Fibroblast of mammary gland (primary cell): ENCODE results near the gene EIF3C.
"Not testable (repeated sequence)": the region's sequence is repeated elsewhere in the genome, so short reads cannot be mapped to it uniquely, and the experiment has no call there.

Source experiments
- DNase-seq: peaks from one replicate; pipeline ENCODE4 v3.0.0-alpha.2; 2010; ENCODE audit warnings: low read depth
- H3K4me3 ChIP-seq: 2 replicates; pipeline ENCODE4 v1.5.1; 2011; ENCODE audit warnings: low read depth, mild to moderate bottlenecking, low read length, moderate library complexity; ENCODE audit not compliant: control insufficient read depth

The EIF3C gene, protein sequence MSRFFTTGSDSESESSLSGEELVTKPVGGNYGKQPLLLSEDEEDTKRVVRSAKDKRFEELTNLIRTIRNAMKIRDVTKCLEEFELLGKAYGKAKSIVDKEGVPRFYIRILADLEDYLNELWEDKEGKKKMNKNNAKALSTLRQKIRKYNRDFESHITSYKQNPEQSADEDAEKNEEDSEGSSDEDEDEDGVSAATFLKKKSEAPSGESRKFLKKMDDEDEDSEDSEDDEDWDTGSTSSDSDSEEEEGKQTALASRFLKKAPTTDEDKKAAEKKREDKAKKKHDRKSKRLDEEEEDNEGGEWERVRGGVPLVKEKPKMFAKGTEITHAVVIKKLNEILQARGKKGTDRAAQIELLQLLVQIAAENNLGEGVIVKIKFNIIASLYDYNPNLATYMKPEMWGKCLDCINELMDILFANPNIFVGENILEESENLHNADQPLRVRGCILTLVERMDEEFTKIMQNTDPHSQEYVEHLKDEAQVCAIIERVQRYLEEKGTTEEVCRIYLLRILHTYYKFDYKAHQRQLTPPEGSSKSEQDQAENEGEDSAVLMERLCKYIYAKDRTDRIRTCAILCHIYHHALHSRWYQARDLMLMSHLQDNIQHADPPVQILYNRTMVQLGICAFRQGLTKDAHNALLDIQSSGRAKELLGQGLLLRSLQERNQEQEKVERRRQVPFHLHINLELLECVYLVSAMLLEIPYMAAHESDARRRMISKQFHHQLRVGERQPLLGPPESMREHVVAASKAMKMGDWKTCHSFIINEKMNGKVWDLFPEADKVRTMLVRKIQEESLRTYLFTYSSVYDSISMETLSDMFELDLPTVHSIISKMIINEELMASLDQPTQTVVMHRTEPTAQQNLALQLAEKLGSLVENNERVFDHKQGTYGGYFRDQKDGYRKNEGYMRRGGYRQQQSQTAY

DNA sequence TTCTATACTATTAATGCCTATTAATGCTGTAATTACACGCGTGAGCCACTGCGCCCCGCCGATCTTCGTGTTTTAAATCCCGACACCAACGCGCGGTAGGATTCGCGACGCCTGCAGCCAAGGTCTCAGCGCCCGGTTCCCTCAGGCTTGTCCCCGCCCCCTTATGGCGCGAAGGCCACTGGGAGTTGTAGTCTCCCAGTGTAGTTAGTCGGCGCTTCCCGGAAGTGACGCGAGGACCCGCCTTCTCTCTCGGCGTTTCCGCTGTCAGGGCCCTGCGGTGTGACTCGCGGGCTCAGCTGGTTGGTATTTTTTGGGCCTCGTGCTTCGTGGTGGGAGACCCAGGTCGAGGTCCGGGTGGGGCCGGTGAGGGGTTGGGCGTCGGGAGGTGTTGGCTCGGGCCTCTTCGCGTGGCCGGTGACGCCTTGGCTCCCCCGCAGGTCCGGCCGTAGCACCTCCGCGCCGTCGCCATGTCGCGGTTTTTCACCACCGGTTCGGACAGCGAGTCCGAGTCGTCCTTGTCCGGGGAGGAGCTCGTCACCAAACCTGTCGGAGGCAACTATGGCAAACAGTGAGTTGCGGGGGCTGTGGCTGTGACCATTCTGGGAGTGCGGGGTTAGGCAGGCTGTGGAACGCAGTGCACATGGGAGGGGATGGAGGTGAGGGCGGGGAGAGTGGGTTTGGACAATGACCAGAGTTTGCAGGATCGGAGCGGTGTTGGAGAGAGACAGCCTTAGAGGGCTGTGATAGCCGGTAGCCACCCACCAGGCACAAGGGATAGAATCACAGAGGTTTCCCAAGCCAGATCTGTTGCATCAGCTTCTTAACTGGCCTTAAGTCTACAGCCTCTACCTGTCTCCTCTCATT, at the start of gene EIF3C:
Gene EIF3C, plus strand, starts transcription at position 245 of the 864 bp plus-strand sequence. Its CDS starts 223 bp downstream, at position 468.
- H3K4me3 ChIP-seq = peak within 1 kb of the TSS; percentile 29
- not testable (repeated sequence) for DNase-seq

DNA sequence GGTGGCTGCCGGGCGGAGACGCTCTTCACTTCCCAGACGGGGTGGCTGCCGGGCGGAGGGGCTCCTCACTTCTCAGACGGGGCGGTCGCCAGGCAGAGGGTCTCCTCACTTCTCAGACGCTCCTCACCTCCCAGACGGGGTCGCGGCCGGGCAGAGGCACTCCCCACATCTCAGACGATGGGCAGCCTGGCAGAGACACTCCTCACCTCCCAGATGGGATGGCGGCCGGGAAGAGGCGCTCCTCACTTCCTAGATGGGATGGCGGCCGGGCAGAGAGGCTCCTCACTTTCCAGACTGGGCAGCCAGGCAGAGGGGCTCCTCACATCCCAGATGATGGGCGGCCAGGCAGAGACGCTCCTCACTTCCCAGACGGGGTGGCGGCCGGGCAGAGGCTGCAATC, 45.0 kb upstream of the EIF3C start:
- not testable (repeated sequence) for DNase-seq, H3K4me3 ChIP-seq

DNA sequence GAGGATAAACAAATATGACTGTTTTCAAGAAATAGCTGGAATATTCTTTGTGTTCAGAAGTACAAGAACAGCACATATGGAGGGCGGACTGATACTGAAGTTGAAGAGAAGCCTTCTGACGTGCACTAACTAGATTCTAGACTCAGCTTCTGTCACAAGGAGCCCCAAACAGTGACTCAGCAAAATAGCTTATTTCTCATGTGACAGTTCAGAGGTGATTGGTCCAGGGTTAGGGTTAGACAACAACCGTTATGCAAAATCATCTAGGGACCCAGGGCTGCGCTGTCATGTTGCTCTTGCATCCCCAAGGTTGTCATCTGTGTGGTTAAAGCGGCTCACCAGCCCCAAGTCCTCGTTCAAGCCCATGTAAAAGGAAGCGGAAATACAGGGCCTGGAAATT, 43.8 kb upstream of the EIF3C start:
- DNase-seq, H3K4me3 ChIP-seq: not testable (repeated sequence)

DNA sequence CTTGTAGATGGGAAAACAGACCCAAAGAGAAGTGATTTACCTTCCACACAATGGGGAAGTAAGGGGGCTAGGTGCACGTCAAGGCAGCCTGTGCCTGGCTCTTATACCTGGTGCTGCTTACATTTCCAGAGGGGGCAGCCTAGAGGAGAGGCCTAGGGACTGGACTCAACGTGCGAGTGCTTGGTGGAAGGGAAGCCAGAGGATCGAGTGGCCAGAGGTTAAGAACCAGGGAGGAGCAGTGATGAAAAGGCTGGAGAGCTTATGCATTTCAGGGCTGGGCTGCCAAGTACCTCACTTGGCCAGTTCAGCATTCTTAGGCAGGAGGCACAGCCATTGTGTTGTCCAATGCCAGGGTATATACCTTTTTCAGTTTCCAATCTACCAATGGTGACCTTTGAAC, 43.1 kb upstream of the EIF3C start:
- not testable (repeated sequence) for DNase-seq, H3K4me3 ChIP-seq

DNA sequence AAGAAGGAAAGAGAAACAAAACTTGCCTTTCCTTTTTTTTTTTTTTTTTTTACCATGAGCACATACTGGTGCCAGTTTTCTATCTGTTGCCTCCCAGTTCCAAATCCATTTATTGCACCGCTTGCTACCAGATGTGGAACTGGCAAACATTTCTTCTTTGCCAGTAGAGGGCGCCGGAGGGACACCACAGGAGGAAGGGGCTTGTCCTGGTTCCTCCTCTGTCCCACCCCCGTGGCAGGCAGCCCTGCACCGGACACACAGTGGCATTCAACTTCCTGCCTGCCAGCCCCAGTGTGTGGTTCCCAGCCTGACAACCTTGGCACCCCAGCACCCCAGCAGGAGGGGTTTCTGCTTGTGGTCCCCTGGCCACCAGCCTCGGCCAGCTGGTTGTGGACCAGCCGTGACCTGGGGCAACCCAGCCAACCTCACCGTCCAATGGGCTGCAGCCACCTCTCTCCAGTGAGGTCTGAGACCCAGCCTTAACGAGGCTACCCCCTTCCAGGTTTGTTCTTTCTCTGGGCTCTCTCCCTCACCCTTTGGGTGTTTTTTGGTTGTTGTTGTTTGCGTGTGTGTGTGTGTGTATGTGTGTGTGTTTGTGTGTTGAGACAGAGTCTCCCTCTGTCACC, 22.8 kb upstream of the EIF3C start:
- not testable (repeated sequence) for DNase-seq, H3K4me3 ChIP-seq

DNA sequence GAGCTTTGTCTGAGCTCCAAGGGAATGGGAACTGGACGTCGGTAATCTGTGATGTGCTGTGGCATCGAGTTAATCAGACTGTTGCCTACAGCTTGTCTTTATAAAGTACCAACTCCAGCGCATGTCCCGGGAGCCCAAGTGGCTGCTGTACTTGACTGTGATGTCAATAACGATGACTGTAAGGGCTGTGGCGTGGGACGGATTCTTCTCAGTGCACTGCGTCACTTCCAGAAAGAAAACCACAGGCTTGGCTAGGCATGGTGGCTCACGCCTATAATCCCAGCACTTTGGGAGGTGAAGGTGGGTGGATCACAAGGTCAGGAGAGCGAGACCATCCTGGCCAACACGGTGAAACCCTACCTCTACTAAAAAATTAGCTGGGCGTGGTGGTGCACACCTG, 21.8 kb upstream of the EIF3C start:
- DNase-seq = not testable (repeated sequence)

DNA sequence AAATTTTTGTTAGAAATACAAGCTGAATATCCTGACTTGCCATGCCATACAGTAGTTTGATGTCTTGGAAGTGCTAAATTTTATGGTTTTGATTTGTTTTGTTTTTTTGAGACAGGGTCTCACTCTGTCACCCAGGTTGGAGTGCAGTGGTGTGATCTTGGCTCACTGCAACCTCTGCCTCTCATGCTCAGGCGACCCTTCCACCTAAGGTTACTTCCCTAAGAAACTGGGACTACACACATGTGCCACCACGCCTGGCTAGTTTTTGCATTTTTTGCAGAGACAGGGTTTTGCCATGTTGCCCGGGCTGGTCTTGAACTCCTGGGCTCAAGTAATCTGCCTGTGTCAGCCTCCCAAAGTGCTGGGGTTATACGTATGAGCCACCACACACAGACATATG, 19.5 kb upstream of the EIF3C start:
- H3K4me3 ChIP-seq, DNase-seq: not testable (repeated sequence)

More for the DNA sequence above, 21.8 kb upstream of the EIF3C start:
- not testable (repeated sequence) for H3K4me3 ChIP-seq

DNA sequence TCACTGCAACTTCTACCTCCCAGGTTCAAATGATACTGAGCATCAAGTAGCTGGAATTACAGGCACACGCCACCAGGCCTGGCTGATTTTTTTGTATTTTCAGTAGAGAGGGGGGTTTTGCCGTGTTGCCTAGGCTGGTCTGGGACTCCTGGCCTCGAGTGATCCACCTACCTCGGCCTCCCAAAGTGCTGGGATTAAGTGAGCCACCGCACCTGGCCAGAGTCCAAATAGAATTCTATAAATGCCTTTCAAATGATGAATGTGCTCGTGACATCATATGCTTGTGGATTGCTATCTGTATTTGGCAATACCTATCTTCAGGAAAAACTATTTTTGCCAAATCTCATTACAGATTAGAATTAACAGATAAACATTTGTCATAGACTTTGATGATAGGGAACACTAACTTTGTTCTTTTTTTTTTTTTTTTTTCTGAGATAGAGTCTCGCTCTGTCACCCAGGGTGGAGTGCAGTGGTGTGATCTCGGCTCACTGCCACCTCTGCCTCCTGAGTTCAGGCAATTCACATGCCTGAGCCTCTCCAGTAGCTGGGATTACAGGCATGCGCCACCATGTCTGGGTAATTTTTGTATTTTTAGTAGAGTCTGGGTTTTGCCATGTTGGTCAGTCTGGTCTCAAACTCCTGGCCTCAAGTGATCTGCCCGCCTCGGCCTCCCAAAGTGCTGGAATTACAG, 17.9 kb upstream of the EIF3C start:
- DNase-seq, H3K4me3 ChIP-seq: not testable (repeated sequence)

DNA sequence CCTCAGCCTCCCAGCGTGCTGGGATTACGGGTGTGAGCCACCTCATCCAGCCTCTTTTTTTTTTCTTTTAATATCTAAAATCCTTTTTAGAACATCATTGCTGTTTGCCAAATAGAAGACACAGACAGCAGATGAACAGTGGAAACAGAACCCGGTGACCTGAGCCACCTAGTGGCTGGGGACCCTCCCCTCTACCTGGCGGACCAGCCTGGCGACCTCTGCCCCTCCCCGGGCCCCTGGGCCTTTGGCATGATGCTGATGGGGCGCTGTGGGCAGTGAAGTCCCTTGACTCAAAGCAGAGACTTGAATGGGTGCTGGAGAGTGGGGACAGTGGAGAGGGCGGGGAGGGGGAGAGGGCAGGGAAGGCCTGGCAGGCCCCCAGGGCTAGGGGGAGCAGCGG, 11.5 kb upstream of the EIF3C start:
- DNase-seq, H3K4me3 ChIP-seq: not testable (repeated sequence)

DNA sequence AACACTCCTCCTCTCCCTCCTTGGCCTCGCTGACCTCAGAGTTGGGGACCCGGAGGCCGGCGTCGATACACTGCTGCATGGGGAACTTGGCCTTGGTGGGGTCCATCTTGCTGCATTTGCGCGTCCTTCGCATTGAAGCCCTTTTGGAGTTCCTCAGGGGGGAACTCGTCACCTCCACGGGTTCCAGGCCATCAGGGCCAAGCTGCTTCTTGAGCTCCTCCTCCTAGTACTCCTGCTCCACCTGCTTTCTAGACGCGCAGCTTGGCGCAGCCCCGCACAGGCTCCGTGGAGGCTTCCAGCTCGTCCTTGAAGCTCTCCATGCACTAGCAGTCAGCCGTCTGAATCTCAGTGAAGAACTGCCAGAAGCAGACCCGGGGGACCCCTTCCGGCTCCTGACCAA, 10.9 kb upstream of the EIF3C start:
- H3K4me3 ChIP-seq, DNase-seq: not testable (repeated sequence)

DNA sequence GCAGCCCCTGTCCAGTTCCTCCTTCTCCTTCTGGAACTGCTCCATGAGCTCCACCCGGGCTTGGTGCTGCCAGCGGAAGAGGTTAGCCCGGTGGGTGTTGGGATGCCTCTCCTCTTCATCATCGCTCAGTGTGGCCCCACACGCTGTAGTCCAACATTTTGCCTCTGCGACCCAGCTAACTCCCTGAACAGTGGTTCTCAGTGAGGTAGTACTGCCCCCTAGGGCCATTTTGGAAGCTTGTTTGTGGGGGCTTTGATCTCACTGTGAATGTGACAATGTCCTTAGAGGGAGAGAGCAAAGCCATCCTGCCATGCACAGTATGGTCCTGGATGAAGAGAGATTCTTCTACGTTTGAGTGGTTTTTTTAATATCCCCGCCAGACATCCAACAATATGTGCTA, 9.9 kb upstream of the EIF3C start:
- not testable (repeated sequence) for DNase-seq, H3K4me3 ChIP-seq

DNA sequence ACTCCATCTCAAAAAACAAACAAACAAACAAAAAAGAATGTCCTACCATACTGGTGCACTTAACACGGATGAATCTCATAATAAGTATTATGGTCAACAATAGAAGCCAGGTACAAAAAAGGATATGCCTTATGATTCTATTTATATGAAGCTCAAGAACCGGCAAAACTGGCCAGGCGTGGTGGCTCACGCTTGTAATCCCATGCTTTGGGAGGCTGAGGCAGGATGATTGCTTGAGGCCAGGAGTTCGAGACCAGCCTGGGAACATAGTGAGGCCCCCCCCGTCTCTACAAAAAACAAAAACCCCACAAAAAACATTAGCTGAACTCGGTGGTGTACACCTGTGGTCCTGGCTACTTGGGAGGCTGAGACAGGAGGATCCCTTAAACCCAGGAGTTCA, 7.0 kb upstream of the EIF3C start:
- not testable (repeated sequence) for H3K4me3 ChIP-seq, DNase-seq

DNA sequence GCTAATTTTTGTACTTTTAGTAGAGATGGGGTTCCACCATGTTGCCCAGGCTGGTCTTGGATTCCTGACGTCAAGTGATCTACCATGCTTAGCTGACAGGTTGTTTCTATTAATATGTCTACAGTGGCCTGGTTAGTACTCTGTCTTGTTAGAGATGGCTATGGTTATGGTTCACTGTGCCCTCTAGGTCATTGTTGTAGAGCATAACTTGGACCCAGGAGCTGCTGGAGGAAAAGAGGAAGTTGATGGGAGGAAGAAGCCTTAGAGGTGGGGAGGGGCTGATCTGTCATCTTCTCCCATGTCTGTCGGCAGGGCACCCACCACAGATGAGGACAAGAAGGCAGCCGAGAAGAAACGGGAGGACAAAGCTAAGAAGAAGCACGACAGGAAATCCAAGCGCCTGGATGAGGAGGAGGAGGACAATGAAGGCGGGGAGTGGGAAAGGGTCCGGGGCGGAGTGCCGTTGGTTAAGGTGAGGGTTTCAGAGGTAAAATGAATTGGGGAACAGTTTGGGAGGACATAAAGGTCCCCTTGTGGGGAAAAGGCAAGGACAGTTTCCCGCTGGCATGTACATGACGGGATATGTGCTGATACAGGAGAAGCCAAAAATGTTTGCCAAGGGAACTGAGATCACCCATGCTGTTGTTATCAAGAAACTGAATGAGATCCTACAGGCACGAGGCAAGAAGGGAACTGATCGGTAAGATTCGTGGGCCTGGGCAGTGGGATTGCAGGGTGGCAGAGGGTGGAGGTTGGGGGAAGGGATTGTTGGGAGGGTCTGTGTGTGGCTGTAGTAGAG, 11.8 kb downstream of the EIF3C start:
- DNase-seq, H3K4me3 ChIP-seq: not testable (repeated sequence)

DNA sequence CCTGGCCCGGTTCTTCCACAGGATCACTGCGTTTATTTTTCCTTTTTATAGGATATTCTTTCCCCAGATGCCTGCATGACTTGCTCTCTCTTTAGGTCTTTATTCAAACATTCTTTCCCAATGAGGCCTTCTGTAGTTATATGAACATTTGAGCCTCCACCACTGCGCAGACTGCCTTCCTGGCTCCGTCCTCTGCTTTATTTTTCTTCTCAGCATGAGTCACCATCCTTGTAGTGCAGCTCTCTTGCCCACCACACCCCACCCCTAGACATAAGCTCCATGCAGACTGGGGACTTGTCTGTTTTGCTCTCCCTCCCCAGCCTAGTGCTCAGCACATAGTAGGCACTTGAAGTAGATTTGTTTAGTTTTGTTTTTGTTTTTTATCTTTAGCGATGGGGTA, 20.0 kb downstream of the EIF3C start:
- not testable (repeated sequence) for H3K4me3 ChIP-seq, DNase-seq

DNA sequence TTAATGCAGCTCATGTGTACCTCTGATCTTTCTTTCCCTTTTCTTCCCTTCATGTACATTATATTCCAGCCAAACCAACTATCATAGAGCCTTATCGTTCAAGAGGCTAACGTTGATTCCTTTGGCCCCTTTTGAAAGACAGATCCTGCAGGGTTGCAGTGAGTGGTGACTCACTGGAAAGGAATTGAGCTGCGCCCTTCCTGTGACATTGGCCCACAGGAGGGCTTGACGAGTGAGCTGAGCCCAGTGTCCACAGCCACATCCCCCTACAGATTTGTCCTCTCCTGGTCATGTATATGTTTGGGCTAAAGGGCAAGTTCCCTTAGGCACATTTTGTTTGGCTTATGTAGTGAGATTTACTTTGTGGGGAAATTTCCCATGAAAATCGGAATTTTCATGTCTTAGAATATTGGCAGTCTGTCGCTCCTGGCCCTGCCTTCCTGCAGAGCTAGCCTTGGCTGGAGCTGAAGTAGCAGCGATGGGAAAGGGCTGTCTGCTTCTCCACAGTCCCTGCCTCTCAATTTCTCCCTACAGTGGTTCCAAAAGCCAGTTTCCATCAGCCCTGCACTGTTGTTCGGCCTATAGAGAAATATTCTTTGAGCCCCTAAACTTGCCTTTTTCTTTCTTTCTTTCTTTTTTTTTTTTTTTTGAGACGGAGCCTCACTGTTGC, 21.3 kb downstream of the EIF3C start:
- not testable (repeated sequence) for DNase-seq, H3K4me3 ChIP-seq

DNA sequence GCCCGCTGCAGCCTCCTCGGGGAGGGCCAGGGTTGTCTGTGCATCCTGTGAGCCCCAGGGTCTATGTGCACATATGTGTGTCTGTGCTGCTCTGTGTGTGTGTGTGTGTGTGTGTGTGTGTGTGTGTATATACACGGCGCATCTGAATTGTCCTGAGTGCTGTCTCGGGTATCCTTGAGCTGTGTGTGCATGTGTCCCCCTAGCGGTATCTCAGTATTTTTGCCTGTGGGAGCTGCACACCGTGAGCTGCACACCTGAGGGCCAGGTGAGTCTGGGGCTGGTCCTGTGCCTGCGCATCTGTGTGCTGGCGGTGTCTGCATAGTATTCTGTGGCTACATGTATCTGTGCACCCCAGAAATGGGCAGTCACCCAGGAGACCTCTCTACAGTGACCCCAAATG, 28.5 kb downstream of the EIF3C start:
- not testable (repeated sequence) for H3K4me3 ChIP-seq, DNase-seq
